GM12878 (cell line): ENCODE measurements around the gene EIF4ENIF1. TPM values are rescaled to one million over a fixed set of nuclear protein-coding genes. Genes with fewer than 3 reads are reported as not detected.

Source experiments
- ATAC-seq: fragments of 200-7000 bp; cut with Tn5 transposase; 3 replicates; pipeline ENCODE4 v1.9.1; 2020; ENCODE audit warnings: mild to moderate bottlenecking, moderate library complexity
- BruUV-seq: library from RNA; stranded (reverse); fragments of 400-500 nt; replicated peaks from 2 replicates; lab custom pipeline; 2021; lab: Mats Ljungman, UMichigan
- CTCF ChIA-PET: fragments of 300-600 bp; sonication (Branson Sonifier 250); formaldehyde crosslinking; extraction: SDS; loops from one replicate; lab custom pipeline; 2021; ENCODE audit warnings: inconsistent platforms; lab: Yijun Ruan, JAX
- POLR2A ChIA-PET: fragments of 350-600 bp; formaldehyde crosslinking; extraction: SDS; loops from one replicate; lab custom pipeline; 2021; ENCODE audit warnings: inconsistent platforms; lab: Charles Lee
- RAD21 ChIA-PET: fragments of 300-600 bp; sonication (Branson Sonifier 250); formaldehyde crosslinking; loops from one replicate; lab custom pipeline; 2023; ENCODE audit warnings: antibody characterized with exemption; ENCODE audit not compliant: unreplicated experiment; lab: Charles Lee
- SMC1A ChIA-PET: fragments of 300-600 bp; sonication (Branson Sonifier 250); formaldehyde crosslinking; loops from one replicate; lab custom pipeline; 2023; ENCODE audit not compliant: unreplicated experiment, uncharacterized antibody; lab: Charles Lee
- DNase-seq: peaks from one replicate; pipeline ENCODE4 v3.0.0-alpha.2; 2011; ENCODE audit warnings: low read depth, low spot score
- FAIRE-seq: peaks from 3 replicates; lab custom pipeline; 2011; peaks lifted over from hg19 to GRCh38; lab: Jason Lieb, UNC
- H2AFZ ChIP-seq: 2 replicates; pipeline ENCODE4 v1.6.0; 2011; ENCODE audit warnings: low read depth, low read length, control low read depth; ENCODE audit not compliant: control insufficient read depth
- H3K27ac ChIP-seq: 2 replicates; pipeline ENCODE4 v1.5.1; 2011; ENCODE audit warnings: control low read depth; ENCODE audit not compliant: control insufficient read depth, insufficient read depth
- H3K27me3 ChIP-seq, 2 experiments: replicated peaks in 1 of 2; 2 replicates each; pipeline versions ENCODE4 v1.6.0 to v1.6.1; 2011; ENCODE audit warnings: low read length in 1 of 2; ENCODE audit not compliant: control insufficient read depth in 2 of 2, insufficient read depth in 2 of 2
- H3K36me3 ChIP-seq, 2 experiments: 2 replicates each; pipeline ENCODE4 v1.5.1; 2011; ENCODE audit warnings: low read length in 1 of 2; ENCODE audit not compliant: control insufficient read depth in 2 of 2, insufficient read depth in 2 of 2
- H3K4me1 ChIP-seq: 2 replicates; pipeline ENCODE4 v1.6.1; 2011; ENCODE audit warnings: mild to moderate bottlenecking, low read length, moderate library complexity, mixed read lengths; ENCODE audit not compliant: control insufficient read depth, insufficient read depth
- H3K4me2 ChIP-seq: 2 replicates; pipeline ENCODE4 v1.6.0; 2011; ENCODE audit warnings: control low read depth; ENCODE audit not compliant: control insufficient read depth, insufficient read depth
- H3K4me3 ChIP-seq: fragments of 200-600 bp; sonication (generic); 2 replicates; pipeline ENCODE4 v1.5.1; 2016
- H3K79me2 ChIP-seq: 2 replicates; pipeline ENCODE4 v1.6.0; 2011; ENCODE audit warnings: low read length; ENCODE audit not compliant: control insufficient read depth, insufficient read depth
- H3K9ac ChIP-seq: 2 replicates; pipeline ENCODE4 v1.8.0; 2011; ENCODE audit warnings: low read length, control low read depth, mixed read lengths; ENCODE audit not compliant: control insufficient read depth, insufficient read depth
- H3K9me3 ChIP-seq: replicated peaks from 3 replicates; pipeline ENCODE4 v1.5.1; 2011; ENCODE audit warnings: mild to moderate bottlenecking, low read length; ENCODE audit not compliant: control insufficient read depth, insufficient read depth
- H4K20me1 ChIP-seq: 2 replicates; pipeline ENCODE4 v1.6.0; 2011; ENCODE audit not compliant: control insufficient read depth, insufficient read depth
- CHD2 ChIP-seq: IDR thresholded peaks from 2 replicates; pipeline ENCODE4 v1.6.1; 2011; ENCODE audit warnings: low read depth, low read length, improper control_type of control experiment, borderline replicate concordance
- DPF2 ChIP-seq: fragments of 450-650 bp; IDR thresholded peaks from 2 replicates; pipeline ENCODE4 v1.6.1; 2017; ENCODE audit warnings: mild to moderate bottlenecking
- IKZF2 ChIP-seq, 2 experiments: fragments of 450-650 bp; IDR thresholded peaks; 2 replicates each; pipeline ENCODE4 v1.6.1; 2017; ENCODE audit warnings: mild to moderate bottlenecking in 2 of 2, moderate library complexity in 2 of 2
- MTA2 ChIP-seq: fragments of 450-650 bp; IDR thresholded peaks from 2 replicates; pipeline ENCODE4 v1.6.1; 2016; ENCODE audit warnings: low read depth, mild to moderate bottlenecking, moderate library complexity
- PAX8 ChIP-seq: fragments of 450-650 bp; IDR thresholded peaks from 2 replicates; pipeline ENCODE4 v1.6.1; 2017; ENCODE audit warnings: mild to moderate bottlenecking, moderate library complexity
- SMC3 ChIP-seq: IDR thresholded peaks from 2 replicates; pipeline ENCODE4 v1.6.1; 2011; ENCODE audit warnings: low read length, improper control_type of control experiment, borderline replicate concordance
- SREBF2 ChIP-seq: IDR thresholded peaks from 2 replicates; pipeline ENCODE4 v1.6.1; 2012; ENCODE audit warnings: mild to moderate bottlenecking, low read length
- ZNF24 ChIP-seq: fragments of 450-650 bp; IDR thresholded peaks from 2 replicates; pipeline ENCODE4 v1.6.1; 2017; ENCODE audit warnings: antibody characterized with exemption, mild to moderate bottlenecking
- WGBS: methylation state at CpG from one replicate; pipeline ENCODE4 v1.1.6; 2016; ENCODE audit warnings: low lambda C conversion rate; ENCODE audit not compliant: insufficient replicate concordance, insufficient coverage; ENCODE audit errors: missing lambda C conversion rate; 5-methylcytosine and 5-hydroxymethylcytosine counted together
- in situ Hi-C: fragments of 300-500 bp; cut with MboI; formaldehyde crosslinking; loops from 9 replicates; pipeline ENCODE4 v1.14.3; 2018; ENCODE audit warnings: mixed read lengths
- intact Hi-C: fragments of 100-400 bp; cut with micrococcal nuclease; formaldehyde crosslinking; loops from one replicate; pipeline ENCODE4 v1.14.2; 2022; ENCODE audit not compliant: unreplicated experiment
- polyA plus RNA-seq, 11 experiments: library from polyadenylated mRNA; depleted of rRNA in 4 of 11; unstranded in 6 of 11; stranded (reverse) in 5 of 11; fragments of >200 nt; fragmentation: Nextera tagmentation in 4 of 11; fragmentation: Illumina TruSeq in 1 of 11; extraction: Ambion mirVana in 4 of 11; extraction: Trizol in 1 of 11; gene quantifications; 1 replicate in 1 of 11; 2 replicates in 10 of 11; pipeline versions ENCODE4 v1.2.1 to v1.2.3, GENCODE V29; 2011 to 2016; ENCODE audit warnings: inconsistent platforms in 2 of 11, missing spikeins in 2 of 11, low read depth in 1 of 11
- total RNA-seq, 4 experiments: library from RNA; depleted of rRNA in 3 of 4; stranded (reverse); fragments of >200 nt in 3 of 4; fragmentation: Illumina TruSeq in 1 of 4; extraction: Trizol in 1 of 4; gene quantifications; 2 replicates each; pipeline versions ENCODE4 v1.2.1 to v1.2.3, GENCODE V29; 2013 to 2021
- TF ChIP-seq, protein P1 (sequence below): IDR thresholded peaks from 2 replicates; pipeline ENCODE4 v1.6.1; 2012; ENCODE audit warnings: mild to moderate bottlenecking, low read depth, low read length
- TF ChIP-seq, protein P2 (sequence below): fragments of 450-650 bp; IDR thresholded peaks from 2 replicates; pipeline ENCODE4 v1.6.1; 2018; ENCODE audit warnings: mild to moderate bottlenecking, low read depth, moderate library complexity; ENCODE audit not compliant: partially characterized antibody
- TF ChIP-seq, protein P3 (sequence below): fragments of 450-650 bp; IDR thresholded peaks from 2 replicates; pipeline ENCODE4 v1.6.1; 2017; ENCODE audit warnings: low read depth, mild to moderate bottlenecking, moderate library complexity
- TF ChIP-seq, protein P4 (sequence below): IDR thresholded peaks from 2 replicates; pipeline ENCODE4 v1.6.1; 2012; ENCODE audit warnings: low read depth, low read length, improper control_type of control experiment

EIF4ENIF1 gene
- total and polyA plus RNA-seq, 10 of the 15 experiments (the other 5 are each of a cell fraction or from before 2014, with no cell fraction given): 4.4 to 43.7 (median 24.4) TPM

DNA sequence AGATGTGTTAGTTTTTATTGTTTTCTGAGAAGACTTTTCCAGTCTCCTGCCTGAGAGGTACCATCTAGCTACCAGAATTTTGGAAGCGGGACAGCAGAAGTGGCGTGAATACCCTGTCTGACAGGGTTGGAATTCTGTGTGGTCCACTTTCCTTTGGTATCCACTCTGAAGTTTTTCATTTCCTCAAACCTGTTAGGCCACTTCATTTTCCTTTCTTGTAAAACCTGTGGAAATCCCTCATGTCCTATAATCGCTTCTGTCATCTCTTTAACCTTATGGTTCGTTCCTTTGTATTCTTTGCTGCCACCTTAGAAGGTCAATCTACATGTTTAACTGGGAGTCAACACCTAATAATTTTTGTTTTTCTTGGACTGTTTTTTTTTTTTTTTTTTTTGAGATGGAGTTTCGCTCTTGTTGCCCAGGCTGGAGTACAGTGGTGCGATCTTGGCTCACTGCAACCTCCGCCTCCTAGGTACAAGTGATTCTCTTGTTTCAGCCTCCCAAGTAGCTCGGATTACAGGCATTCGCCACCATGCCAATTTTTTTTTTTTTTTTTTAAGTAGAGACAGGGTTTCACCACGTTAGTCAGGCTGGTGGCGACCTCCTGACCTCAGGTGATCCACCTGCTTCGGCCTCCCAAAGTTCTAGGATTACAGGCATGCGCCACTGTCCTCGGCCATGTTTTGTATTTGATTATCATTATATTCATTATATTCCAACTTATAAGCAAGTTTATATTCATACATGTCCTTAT is 13.7 kb upstream of the EIF4ENIF1 start (continued):
- TF ChIP-seq, protein P1, sequence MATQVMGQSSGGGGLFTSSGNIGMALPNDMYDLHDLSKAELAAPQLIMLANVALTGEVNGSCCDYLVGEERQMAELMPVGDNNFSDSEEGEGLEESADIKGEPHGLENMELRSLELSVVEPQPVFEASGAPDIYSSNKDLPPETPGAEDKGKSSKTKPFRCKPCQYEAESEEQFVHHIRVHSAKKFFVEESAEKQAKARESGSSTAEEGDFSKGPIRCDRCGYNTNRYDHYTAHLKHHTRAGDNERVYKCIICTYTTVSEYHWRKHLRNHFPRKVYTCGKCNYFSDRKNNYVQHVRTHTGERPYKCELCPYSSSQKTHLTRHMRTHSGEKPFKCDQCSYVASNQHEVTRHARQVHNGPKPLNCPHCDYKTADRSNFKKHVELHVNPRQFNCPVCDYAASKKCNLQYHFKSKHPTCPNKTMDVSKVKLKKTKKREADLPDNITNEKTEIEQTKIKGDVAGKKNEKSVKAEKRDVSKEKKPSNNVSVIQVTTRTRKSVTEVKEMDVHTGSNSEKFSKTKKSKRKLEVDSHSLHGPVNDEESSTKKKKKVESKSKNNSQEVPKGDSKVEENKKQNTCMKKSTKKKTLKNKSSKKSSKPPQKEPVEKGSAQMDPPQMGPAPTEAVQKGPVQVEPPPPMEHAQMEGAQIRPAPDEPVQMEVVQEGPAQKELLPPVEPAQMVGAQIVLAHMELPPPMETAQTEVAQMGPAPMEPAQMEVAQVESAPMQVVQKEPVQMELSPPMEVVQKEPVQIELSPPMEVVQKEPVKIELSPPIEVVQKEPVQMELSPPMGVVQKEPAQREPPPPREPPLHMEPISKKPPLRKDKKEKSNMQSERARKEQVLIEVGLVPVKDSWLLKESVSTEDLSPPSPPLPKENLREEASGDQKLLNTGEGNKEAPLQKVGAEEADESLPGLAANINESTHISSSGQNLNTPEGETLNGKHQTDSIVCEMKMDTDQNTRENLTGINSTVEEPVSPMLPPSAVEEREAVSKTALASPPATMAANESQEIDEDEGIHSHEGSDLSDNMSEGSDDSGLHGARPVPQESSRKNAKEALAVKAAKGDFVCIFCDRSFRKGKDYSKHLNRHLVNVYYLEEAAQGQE: no peak
- TF ChIP-seq PAX8: no peak
- no peak for TF ChIP-seq SMC3

DNA sequence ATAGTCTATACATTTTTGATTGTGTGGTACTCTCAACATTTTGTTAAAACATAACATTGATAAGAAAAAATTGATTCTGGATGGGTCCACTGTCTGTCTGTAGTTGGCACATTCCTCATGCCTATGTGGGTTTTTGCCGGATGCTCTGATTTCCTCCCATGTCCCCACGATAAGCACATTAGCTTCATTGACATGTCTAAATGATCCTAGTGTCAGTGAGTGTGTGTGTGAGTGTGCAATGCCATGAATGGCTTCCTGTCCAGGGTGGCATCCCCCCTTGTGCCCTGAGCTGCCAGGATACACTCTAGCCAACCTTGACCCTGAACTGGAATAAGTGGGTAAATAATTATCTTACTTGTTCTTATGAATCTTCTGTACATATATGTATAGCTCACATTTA is 12.1 kb upstream of the EIF4ENIF1 start:
- BruUV-seq: no TSS peak
- in situ Hi-C loops: no loop called here
- H3K9ac ChIP-seq: no peak overlapping the region
- H2AFZ ChIP-seq: no peak overlapping the region
- no peak overlapping the region for H3K27ac ChIP-seq
- H3K27me3 ChIP-seq: no peaks in the 10 kb centered on the region
- no peaks in the 10 kb centered on the region for H4K20me1 ChIP-seq
- 100% methylated on average over 2 of the region's 2 CpGs for WGBS
- CTCF ChIA-PET: interaction anchor here (0.6 to 1.3 kb wide), 2 partner anchors 55 to 80 kb away, joined by 3 to 4 read pairs; no protein-coding TSS in a partner anchor
- H3K36me3 ChIP-seq: no peaks in the 10 kb centered on the region
- no peaks in the 10 kb centered on the region; the same call in 2 of the 3 replicates for H3K9me3 ChIP-seq
- peaks cover 2% of the 10 kb centered on the region; the same call in 1 of the 2 replicates for H3K4me1 ChIP-seq
- H3K4me2 ChIP-seq: no peak overlapping the region
- DNase-seq (no peak), ATAC-seq (no peak), FAIRE-seq (no peak)
- RAD21 ChIA-PET: interaction anchor here (1.1 kb wide), 1 partner anchor 36 kb away, joined by 3 read pairs; no protein-coding TSS in a partner anchor
- intact Hi-C loops: no loop called here
- peaks cover 47% of the 10 kb centered on the region for H3K79me2 ChIP-seq
- SMC1A ChIA-PET: interaction anchor here (1.5 kb wide), 2 partner anchors 30 to 55 kb away, joined by 4 to 5 read pairs; no protein-coding TSS in a partner anchor
- POLR2A ChIA-PET: interaction anchor here (1.7 kb wide), 1 partner anchor 43 kb away, joined by 4 read pairs; no protein-coding TSS in a partner anchor
- no peak overlapping the region for H3K4me3 ChIP-seq
- no peak for TF ChIP-seq SREBF2
- no peak for TF ChIP-seq CHD2
- no peak for TF ChIP-seq IKZF2 (IDR thresholded peaks at IDR 0.05)
- TF ChIP-seq, protein P2, sequence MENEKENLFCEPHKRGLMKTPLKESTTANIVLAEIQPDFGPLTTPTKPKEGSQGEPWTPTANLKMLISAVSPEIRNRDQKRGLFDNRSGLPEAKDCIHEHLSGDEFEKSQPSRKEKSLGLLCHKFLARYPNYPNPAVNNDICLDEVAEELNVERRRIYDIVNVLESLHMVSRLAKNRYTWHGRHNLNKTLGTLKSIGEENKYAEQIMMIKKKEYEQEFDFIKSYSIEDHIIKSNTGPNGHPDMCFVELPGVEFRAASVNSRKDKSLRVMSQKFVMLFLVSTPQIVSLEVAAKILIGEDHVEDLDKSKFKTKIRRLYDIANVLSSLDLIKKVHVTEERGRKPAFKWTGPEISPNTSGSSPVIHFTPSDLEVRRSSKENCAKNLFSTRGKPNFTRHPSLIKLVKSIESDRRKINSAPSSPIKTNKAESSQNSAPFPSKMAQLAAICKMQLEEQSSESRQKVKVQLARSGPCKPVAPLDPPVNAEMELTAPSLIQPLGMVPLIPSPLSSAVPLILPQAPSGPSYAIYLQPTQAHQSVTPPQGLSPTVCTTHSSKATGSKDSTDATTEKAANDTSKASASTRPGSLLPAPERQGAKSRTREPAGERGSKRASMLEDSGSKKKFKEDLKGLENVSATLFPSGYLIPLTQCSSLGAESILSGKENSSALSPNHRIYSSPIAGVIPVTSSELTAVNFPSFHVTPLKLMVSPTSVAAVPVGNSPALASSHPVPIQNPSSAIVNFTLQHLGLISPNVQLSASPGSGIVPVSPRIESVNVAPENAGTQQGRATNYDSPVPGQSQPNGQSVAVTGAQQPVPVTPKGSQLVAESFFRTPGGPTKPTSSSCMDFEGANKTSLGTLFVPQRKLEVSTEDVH: no peak
- TF ChIP-seq ZNF24: no peak
- TF ChIP-seq, protein P3, sequence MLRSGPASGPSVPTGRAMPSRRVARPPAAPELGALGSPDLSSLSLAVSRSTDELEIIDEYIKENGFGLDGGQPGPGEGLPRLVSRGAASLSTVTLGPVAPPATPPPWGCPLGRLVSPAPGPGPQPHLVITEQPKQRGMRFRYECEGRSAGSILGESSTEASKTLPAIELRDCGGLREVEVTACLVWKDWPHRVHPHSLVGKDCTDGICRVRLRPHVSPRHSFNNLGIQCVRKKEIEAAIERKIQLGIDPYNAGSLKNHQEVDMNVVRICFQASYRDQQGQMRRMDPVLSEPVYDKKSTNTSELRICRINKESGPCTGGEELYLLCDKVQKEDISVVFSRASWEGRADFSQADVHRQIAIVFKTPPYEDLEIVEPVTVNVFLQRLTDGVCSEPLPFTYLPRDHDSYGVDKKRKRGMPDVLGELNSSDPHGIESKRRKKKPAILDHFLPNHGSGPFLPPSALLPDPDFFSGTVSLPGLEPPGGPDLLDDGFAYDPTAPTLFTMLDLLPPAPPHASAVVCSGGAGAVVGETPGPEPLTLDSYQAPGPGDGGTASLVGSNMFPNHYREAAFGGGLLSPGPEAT: no peak
- TF ChIP-seq DPF2: no peak
- no peak for TF ChIP-seq MTA2
- TF ChIP-seq, protein P4, sequence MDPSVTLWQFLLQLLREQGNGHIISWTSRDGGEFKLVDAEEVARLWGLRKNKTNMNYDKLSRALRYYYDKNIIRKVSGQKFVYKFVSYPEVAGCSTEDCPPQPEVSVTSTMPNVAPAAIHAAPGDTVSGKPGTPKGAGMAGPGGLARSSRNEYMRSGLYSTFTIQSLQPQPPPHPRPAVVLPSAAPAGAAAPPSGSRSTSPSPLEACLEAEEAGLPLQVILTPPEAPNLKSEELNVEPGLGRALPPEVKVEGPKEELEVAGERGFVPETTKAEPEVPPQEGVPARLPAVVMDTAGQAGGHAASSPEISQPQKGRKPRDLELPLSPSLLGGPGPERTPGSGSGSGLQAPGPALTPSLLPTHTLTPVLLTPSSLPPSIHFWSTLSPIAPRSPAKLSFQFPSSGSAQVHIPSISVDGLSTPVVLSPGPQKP: no peak
